Esophagus muscularis mucosa (tissue), 4 donors: ENCODE results near the gene EPHA4. TPM values are rescaled to one million over a fixed set of nuclear protein-coding genes. Genes with fewer than 3 reads are reported as not detected.

ENCODE experiments used
- DNase-seq: peaks from one replicate; pipeline ENCODE4 v3.0.0-alpha.2; 2017; ENCODE audit errors: extremely low spot score
- H3K27ac ChIP-seq, 4 donors: fragments of 200-600 bp; sonication (generic); replicated peaks in 1 of 4; 1 replicate in 3 of 4; 2 replicates in 1 of 4; pipeline ENCODE4 v1.5.1; 2016 to 2019; ENCODE audit warnings: mild to moderate bottlenecking in 1 of 4
- H3K27me3 ChIP-seq, 4 donors: fragments of 200-600 bp; sonication (generic); one replicate each; pipeline versions ENCODE4 v1.5.1 to v1.6.0; 2016 to 2019
- H3K36me3 ChIP-seq, 4 donors: fragments of 200-600 bp; sonication (generic); one replicate each; pipeline ENCODE4 v1.5.1; 2016 to 2019
- H3K4me1 ChIP-seq, 4 donors: fragments of 200-600 bp; sonication (generic); one replicate each; pipeline ENCODE4 v1.5.1; 2016 to 2019
- H3K4me3 ChIP-seq, 4 donors: fragments of 200-600 bp; sonication (generic); 1 replicate in 2 of 4; 2 replicates in 2 of 4; pipeline ENCODE4 v1.5.1; 2016 to 2019; ENCODE audit warnings: mild to moderate bottlenecking in 4 of 4, moderate library complexity in 1 of 4
- H3K9me3 ChIP-seq, 4 donors: fragments of 200-600 bp; sonication (generic); 1 replicate in 3 of 4; 2 replicates in 1 of 4; pipeline ENCODE4 v1.5.1; 2016 to 2019
- CTCF ChIP-seq, 3 experiments: fragments of 200-600 bp in 2 of 3; fragments of 450-650 bp in 1 of 3; sonication (generic) in 2 of 3; IDR thresholded peaks; one replicate each; pipeline ENCODE4 v1.5.1; 2017 to 2019; ENCODE audit warnings: antibody characterized with exemption in 3 of 3, mild to moderate bottlenecking in 2 of 3, moderate library complexity in 1 of 3
- EP300 ChIP-seq: sonication (generic); formaldehyde crosslinking; IDR thresholded peaks from one replicate; pipeline ENCODE4 v1.6.1; 2017; ENCODE audit warnings: antibody characterized with exemption
- POLR2A ChIP-seq: fragments of 450-650 bp; IDR thresholded peaks from one replicate; pipeline ENCODE4 v1.6.1; 2017; ENCODE audit warnings: antibody characterized with exemption, moderate library complexity, mild to moderate bottlenecking, low read depth
- POLR2AphosphoS5 ChIP-seq, 2 donors: sonication (generic); formaldehyde crosslinking; IDR thresholded peaks; one replicate each; pipeline ENCODE4 v1.6.1; 2017; ENCODE audit warnings: antibody characterized with exemption in 2 of 2
- whole genome bisulfite sequencing: methylation state at CpG from one replicate; pipeline ENCODE4 v1.1.5; 2018; 5-methylcytosine and 5-hydroxymethylcytosine counted together
- intact Hi-C: fragments of 100-400 bp; cut with DNase I; formaldehyde crosslinking; loops from one replicate; pipeline ENCODE4 v1.15.1; 2023
- total RNA-seq, 4 donors: library from RNA; depleted of rRNA; stranded (reverse); fragments of >200 nt; gene quantifications; one replicate each; pipeline versions ENCODE4 v1.1.0 to v1.2.1, GENCODE V29; 2016

EPHA4 gene
- total RNA-seq, 4 donors from 2014 or later: 15.4 to 25.9 (median 20.2) TPM

- peaks cover 0 to 23% (median 0%) of the 10 kb centered on the region in 4 donors for H3K27me3 ChIP-seq
- no peaks in the 10 kb centered on the region for H3K36me3 ChIP-seq
- no peak for DNase-seq
- no peak overlapping the region for H3K4me3 ChIP-seq
- 93% methylated on average over 9 of the region's 9 CpGs for WGBS
- H3K4me1 ChIP-seq: no peaks in the 10 kb centered on the region
- no peak overlapping the region for H3K27ac ChIP-seq
- TF ChIP-seq EP300 (no peak), POLR2AphosphoS5 (IDR thresholded peaks at IDR 0.05) (no peak), CTCF (IDR thresholded peaks at IDR 0.05) (no peak), POLR2A (no peak)
- intact Hi-C loops: no loop called here
- H3K9me3 ChIP-seq: no peaks in the 10 kb centered on the region
Observed at GRCh38 chr2:221374234-221374633, 197.9 kb downstream of the EPHA4 start.

GRCh38 chr2:221372907-221373306 lies 199.2 kb downstream of the EPHA4 start:
- H3K27ac ChIP-seq: no peak overlapping the region
- no peaks in the 10 kb centered on the region for H3K9me3 ChIP-seq
- H3K4me1 ChIP-seq: no peaks in the 10 kb centered on the region
- 85% methylated on average over 7 of the region's 7 CpGs for WGBS
- H3K4me3 ChIP-seq: no peak overlapping the region
- TF ChIP-seq EP300 (no peak), POLR2A (no peak), POLR2AphosphoS5 (IDR thresholded peaks at IDR 0.05) (no peak), CTCF (IDR thresholded peaks at IDR 0.05) (no peak)
- no peaks in the 10 kb centered on the region for H3K36me3 ChIP-seq
- peaks cover 0 to 23% (median 0%) of the 10 kb centered on the region in 4 donors for H3K27me3 ChIP-seq
- DNase-seq: no peak
- intact Hi-C loops: no loop called here

- Histone ChIP-seq H3K9me3 (no peaks in the 10 kb centered on the region), H3K36me3 (no peaks in the 10 kb centered on the region), H3K27ac (no peak overlapping the region), H3K4me3 (no peak overlapping the region), H3K4me1 (no peaks in the 10 kb centered on the region), H3K27me3 (peaks cover 0 to 23% (median 0%) of the 10 kb centered on the region in 4 donors)
- TF ChIP-seq CTCF (IDR thresholded peaks at IDR 0.05) (no peak), POLR2AphosphoS5 (IDR thresholded peaks at IDR 0.05) (no peak), EP300 (no peak), POLR2A (no peak)
- intact Hi-C loops: no loop called here
- DNase-seq: no peak
- 57% methylated on average over 9 of the region's 9 CpGs for WGBS
Observed at GRCh38 chr2:221372159-221372884, 199.8 kb downstream of the EPHA4 start.

- H3K9me3 ChIP-seq: no peaks in the 10 kb centered on the region
- H3K4me1 ChIP-seq: no peaks in the 10 kb centered on the region
- WGBS: 88% methylated on average over 6 of the region's 6 CpGs
- TF ChIP-seq POLR2A (no peak), EP300 (no peak), CTCF (IDR thresholded peaks at IDR 0.05) (no peak), POLR2AphosphoS5 (IDR thresholded peaks at IDR 0.05) (no peak)
- H3K27ac ChIP-seq: no peak overlapping the region
- H3K27me3 ChIP-seq: peaks cover 0 to 23% (median 0%) of the 10 kb centered on the region in 4 donors
- intact Hi-C loops: no loop called here
- no peaks in the 10 kb centered on the region for H3K36me3 ChIP-seq
- no peak for DNase-seq
- no peak overlapping the region for H3K4me3 ChIP-seq
Observed at GRCh38 chr2:221371347-221371746, 200.8 kb downstream of the EPHA4 start.

GRCh38 chr2:221370857-221371211 lies 201.3 kb downstream of the EPHA4 start:
- Histone ChIP-seq H3K4me1 (no peaks in the 10 kb centered on the region), H3K9me3 (no peaks in the 10 kb centered on the region), H3K27ac (no peak overlapping the region), H3K4me3 (no peak overlapping the region), H3K27me3 (peaks cover 0 to 23% (median 0%) of the 10 kb centered on the region in 4 donors), H3K36me3 (no peaks in the 10 kb centered on the region)
- 34% methylated on average over 6 of the region's 6 CpGs for WGBS
- no peak for DNase-seq
- intact Hi-C loops: no loop called here
- no peak for TF ChIP-seq POLR2A
- TF ChIP-seq EP300: no peak
- TF ChIP-seq POLR2AphosphoS5 (IDR thresholded peaks at IDR 0.05): no peak
- no peak for TF ChIP-seq CTCF (IDR thresholded peaks at IDR 0.05)
